Articular chondrocyte of knee joint (primary cell): ENCODE measurements around the gene RARG. TPM values are rescaled to one million over a fixed set of nuclear protein-coding genes. Genes with fewer than 3 reads are reported as not detected.

Experiments used
- total RNA-seq: library from RNA; depleted of rRNA; stranded (reverse); fragments of >200 nt; gene quantifications from 2 replicates; pipeline ENCODE4 v1.2.3, GENCODE V29; 2012

RARG gene
- 69.8 and 70.6 TPM in 2 replicates for total RNA-seq

GRCh38 chr12:53231921-53232645 lies at the start of gene RARG:
TSS of gene RARG (minus strand) at chr12:53232209. CDS start at chr12:53227545, 4,664 bp downstream.

GRCh38 chr12:53267999-53268629 lies 36.1 kb upstream of the RARG start, which contains the start of gene ESPL1:
TSS of gene ESPL1 (plus strand) at chr12:53268299. CDS start at chr12:53268767, 468 bp downstream.

GRCh38 chr12:53207042-53207441 lies 25.0 kb downstream of the RARG start, which contains the start of gene ITGB7:
TSS of gene ITGB7 (minus strand) at chr12:53207251. CDS start at chr12:53200443, 6,808 bp downstream.

GRCh38 chr12:53180220-53180930 lies 51.6 kb downstream of the RARG start, which contains the start of the genes CSAD and ZNF740:
TSS of gene CSAD (minus strand) at chr12:53180925. CDS start at chr12:53173470, 7,455 bp downstream.
TSS of gene ZNF740 (plus strand) at chr12:53180722. CDS start at chr12:53181984, 1,262 bp downstream.

Other genes with a start within 250 kb of the RARG start
- gene EIF4B, start 225.8 kb downstream of the RARG start, total RNA-seq = 1,075 and 1,228 TPM in 2 replicates
- gene TNS2, start 182.1 kb downstream of the RARG start, total RNA-seq = 61.2 and 85.7 TPM in 2 replicates
- 26.8 and 32.0 TPM in 2 replicates for gene SPRYD3, start 152.8 kb downstream of the RARG start, total RNA-seq
- gene IGFBP6, start 134.5 kb downstream of the RARG start, total RNA-seq = 242 and 329 TPM in 2 replicates
- under 0.01 and 0.11 TPM in 2 replicates for gene SOAT2, start 128.7 kb downstream of the RARG start, total RNA-seq
- gene ZNF740, start 51.5 kb downstream of the RARG start, total RNA-seq = 16.1 and 20.2 TPM in 2 replicates
- gene CSAD, start 51.3 kb downstream of the RARG start, total RNA-seq = 9.0 and 10.1 TPM in 2 replicates
- 1.3 and 4.1 TPM in 2 replicates for gene ITGB7, start 25.0 kb downstream of the RARG start, total RNA-seq
- 3.7 and 6.2 TPM in 2 replicates for gene ESPL1, start 36.1 kb upstream of the RARG start, total RNA-seq
- 514 and 560 TPM in 2 replicates for gene PFDN5, start 63.3 kb upstream of the RARG start, total RNA-seq
- gene MYG1, start 67.5 kb upstream of the RARG start, total RNA-seq = 34.8 and 41.3 TPM in 2 replicates
- gene AAAS, start 89.4 kb upstream of the RARG start, total RNA-seq = 32.1 and 33.1 TPM in 2 replicates
- under 0.01 TPM in 1 of 2 replicates, not detected in the other for gene SP7, start 104.1 kb upstream of the RARG start, total RNA-seq
- 48.2 and 51.1 TPM in 2 replicates for gene SP1, start 148.0 kb upstream of the RARG start, total RNA-seq
- gene AMHR2, start 191.6 kb upstream of the RARG start, total RNA-seq = not detected in 2 replicates
- gene PRR13, start 209.5 kb upstream of the RARG start, total RNA-seq = 60.4 and 65.7 TPM in 2 replicates
- gene PCBP2, start 219.9 kb upstream of the RARG start, total RNA-seq = 264 and 324 TPM in 2 replicates